GM12875 (cell line): ENCODE results near the gene JUP.
"Not testable (repeated sequence)": the region's sequence is repeated elsewhere in the genome, so short reads cannot be mapped to it uniquely, and the experiment has no call there.

ENCODE experiments used
- H3K4me3 ChIP-seq: one replicate; pipeline ENCODE4 v1.5.1; 2011; ENCODE audit warnings: low read depth, low read length, control low read depth
- CTCF ChIP-seq: IDR thresholded peaks from 2 replicates; pipeline ENCODE4 v1.5.1; 2011; ENCODE audit warnings: low read depth, mild to moderate bottlenecking, control low read depth, inconsistent platforms, low read length, moderate library complexity, borderline replicate concordance; ENCODE audit not compliant: insufficient read depth

The JUP gene

DNA sequence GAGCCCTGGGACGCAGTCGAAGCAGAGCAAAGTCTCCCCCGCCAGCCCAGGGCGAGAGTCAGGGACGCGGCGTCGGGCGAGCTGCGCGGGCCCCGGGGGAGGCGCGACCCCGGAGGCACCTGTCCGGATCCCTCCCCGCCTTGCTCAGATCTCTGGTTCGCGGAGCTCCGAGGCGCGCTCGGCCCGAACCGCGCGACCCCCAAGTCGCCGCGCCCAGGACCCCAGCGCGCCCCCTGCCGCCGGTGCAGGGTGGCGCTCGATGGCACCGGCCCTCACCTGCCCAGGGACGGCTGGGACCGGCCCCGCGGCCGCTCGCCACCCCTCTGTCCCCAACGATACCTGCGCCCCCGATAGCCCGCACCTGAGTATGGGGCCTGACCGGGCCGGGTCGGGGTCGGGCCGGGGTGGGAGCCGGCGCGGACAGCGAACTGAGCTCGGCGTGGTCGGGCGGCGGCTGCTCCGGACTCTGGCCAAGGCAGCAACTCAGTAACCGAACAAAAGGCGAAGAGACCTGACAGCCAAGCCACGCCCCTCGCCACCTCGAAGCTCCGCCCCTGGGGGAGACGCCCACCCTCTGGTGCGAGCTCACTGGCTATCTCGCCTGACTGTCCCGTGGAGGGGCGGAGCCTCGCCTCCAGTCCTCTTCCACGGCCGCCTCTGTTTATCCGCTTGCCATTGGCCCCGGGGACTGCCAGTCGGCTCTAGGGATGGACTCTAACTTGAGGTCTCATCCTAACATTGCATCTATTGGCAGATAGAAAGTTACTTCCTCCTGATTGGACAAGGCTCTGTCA lies at the start of gene JUP:
Gene JUP (minus strand): TSS at position 485 of the 794 bp plus-strand sequence. CDS start 14,857 bp downstream, outside the sequence.
- TF ChIP-seq CTCF = peak; percentile 72
- peak within 1 kb of the TSS; percentile 64 for H3K4me3 ChIP-seq

- H3K4me3 ChIP-seq = peak within 1 kb of the TSS; percentile 72
- no peak for TF ChIP-seq CTCF
Observed at GRCh38 chr17:41835800-41836549, 49.5 kb upstream of the JUP start, which contains the start of gene NT5C3B. TSS of gene NT5C3B (minus strand) at chr17:41836232. CDS start at chr17:41836193, 39 bp downstream.

GRCh38 chr17:41835214-41835799 lies 48.8 kb upstream of the JUP start:
- no peak for TF ChIP-seq CTCF
- H3K4me3 ChIP-seq = peak overlapping the region; percentile 72

DNA sequence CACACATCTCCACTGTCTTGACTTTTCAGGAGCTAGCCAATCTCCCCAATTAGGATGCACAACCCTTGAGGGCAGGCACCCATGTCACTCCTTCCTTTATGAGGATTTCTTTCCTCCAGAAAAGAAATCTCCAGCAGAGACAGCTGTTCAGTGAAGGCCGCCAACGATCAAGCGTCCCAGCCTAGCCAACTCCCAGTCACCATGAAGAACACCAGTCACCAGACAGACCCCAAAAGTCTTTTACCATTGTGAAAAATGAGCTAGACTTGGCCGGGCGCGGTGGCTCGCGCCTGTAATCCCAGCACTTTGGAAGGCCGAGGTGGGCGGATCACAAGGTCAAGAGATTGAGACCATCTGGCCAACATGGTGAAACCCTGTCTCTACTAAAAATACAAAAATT lies 43.5 kb upstream of the JUP start:
- not testable (repeated sequence) for H3K4me3 ChIP-seq

- TF ChIP-seq CTCF = no peak
- no peak overlapping the region for H3K4me3 ChIP-seq
Observed at GRCh38 chr17:41825175-41825845, 38.8 kb upstream of the JUP start.

DNA sequence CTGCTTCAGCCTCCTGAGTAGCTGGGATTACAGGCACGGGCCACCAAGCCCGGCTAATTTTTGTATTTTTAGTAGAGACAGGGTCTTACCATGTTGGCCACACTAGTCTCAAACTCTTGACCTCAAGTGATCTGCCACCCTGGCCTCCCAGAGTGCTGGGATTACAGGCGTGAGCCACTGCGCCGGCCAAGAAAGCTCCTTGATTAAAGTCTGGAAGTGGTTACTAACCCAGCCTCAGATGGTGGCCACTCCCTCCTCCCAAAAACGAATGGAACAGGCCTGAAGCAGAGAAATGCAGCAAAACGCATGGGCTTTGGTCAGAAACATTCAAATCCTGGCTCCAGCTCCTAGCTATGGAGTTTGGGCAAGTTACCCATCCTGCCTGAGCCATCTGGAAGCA lies 37.6 kb upstream of the JUP start:
- no peak for TF ChIP-seq CTCF
- no peak overlapping the region for H3K4me3 ChIP-seq

- no peak for TF ChIP-seq CTCF
- H3K4me3 ChIP-seq = no peak overlapping the region
Observed at GRCh38 chr17:41823580-41823979, 37.1 kb upstream of the JUP start.
